Panc1 (cell line): Measurements from ENCODE around the gene QRFP. TPM values are rescaled to one million over a fixed set of nuclear protein-coding genes. Genes with fewer than 3 reads are reported as not detected.

Experiments
- ATAC-seq: fragments of 200-7000 bp; cut with Tn5 transposase; 2 replicates; pipeline ENCODE4 v1.9.1; 2020; ENCODE audit warnings: mild to moderate bottlenecking, moderate library complexity
- BruUV-seq: library from RNA; stranded (reverse); fragments of 400-500 nt; replicated peaks from 2 replicates; lab custom pipeline; 2021; lab: Mats Ljungman, UMichigan
- CTCF ChIA-PET: fragments of 300-600 bp; sonication (Branson Sonifier 250); formaldehyde crosslinking; loops from one replicate; lab custom pipeline; 2022; ENCODE audit warnings: antibody characterized with exemption; lab: Charles Lee
- POLR2A ChIA-PET: fragments of 300-600 bp; sonication (Branson Sonifier 250); formaldehyde crosslinking; loops from one replicate; lab custom pipeline; 2022; ENCODE audit warnings: antibody characterized with exemption; lab: Charles Lee
- DNase-seq: peaks from one replicate; pipeline ENCODE4 v3.0.0-alpha.2; 2010; ENCODE audit warnings: low read depth, low spot score
- H3K27ac ChIP-seq: 2 replicates; pipeline ENCODE4 v1.5.1; 2011; ENCODE audit warnings: mild to moderate bottlenecking, low read length, inconsistent platforms
- H3K27me3 ChIP-seq: fragments of 200-500 bp; sonication (Bioruptor generic); 2 replicates; pipeline ENCODE4 v1.6.0; 2014; ENCODE audit warnings: low read length, inconsistent platforms; ENCODE audit not compliant: control insufficient read depth, insufficient read depth
- H3K36me3 ChIP-seq: fragments of 200-500 bp; sonication (Bioruptor generic); 2 replicates; pipeline ENCODE4 v1.5.1; 2014; ENCODE audit warnings: inconsistent platforms, mild to moderate bottlenecking, low read length, moderate library complexity; ENCODE audit not compliant: control insufficient read depth, insufficient read depth
- H3K4me1 ChIP-seq: 2 replicates; pipeline ENCODE4 v1.5.1; 2011; ENCODE audit warnings: inconsistent platforms, mild to moderate bottlenecking, low read length, moderate library complexity; ENCODE audit not compliant: control insufficient read depth, insufficient read depth
- H3K4me3 ChIP-seq, 2 experiments: 2 replicates each; pipeline ENCODE4 v1.5.1; 2011 to 2012; ENCODE audit warnings: low read depth in 2 of 2, low read length in 2 of 2, mild to moderate bottlenecking in 2 of 2, inconsistent platforms in 1 of 2, moderate library complexity in 1 of 2
- H3K9me3 ChIP-seq: fragments of 200-500 bp; sonication (Bioruptor generic); 2 replicates; pipeline ENCODE4 v1.5.1; 2014; ENCODE audit warnings: low read depth, mild to moderate bottlenecking, inconsistent platforms, low read length, moderate library complexity; ENCODE audit not compliant: control insufficient read depth, insufficient read depth
- CTCF ChIP-seq: fragments of 450-650 bp; IDR thresholded peaks from 2 replicates; pipeline ENCODE4 v1.5.1; 2017; ENCODE audit warnings: mild to moderate bottlenecking
- POLR2AphosphoS5 ChIP-seq: IDR thresholded peaks from 2 replicates; pipeline ENCODE4 v1.6.1; 2012; ENCODE audit warnings: mild to moderate bottlenecking, low read depth, low read length, moderate library complexity
- REST ChIP-seq, 2 experiments: IDR thresholded peaks; 2 replicates each; pipeline ENCODE4 v1.6.1; 2011 to 2012; ENCODE audit warnings: low read depth in 2 of 2, control low read depth in 1 of 2, low read length in 1 of 2, mild to moderate bottlenecking in 1 of 2, moderate library complexity in 1 of 2; ENCODE audit not compliant: insufficient read depth in 1 of 2
- SIN3A ChIP-seq: IDR thresholded peaks from 2 replicates; pipeline ENCODE4 v1.6.1; 2012; ENCODE audit warnings: low read depth, mild to moderate bottlenecking, low read length, moderate library complexity, borderline replicate concordance; ENCODE audit not compliant: insufficient read depth
- TCF7L2 ChIP-seq: IDR thresholded peaks from 2 replicates; pipeline ENCODE4 v1.6.1; 2011; ENCODE audit warnings: mild to moderate bottlenecking, low read depth, low read length, inconsistent platforms
- in situ Hi-C: cut with HindIII; loops from 2 replicates; pipeline ENCODE4 v1.10.0; 2016; ENCODE audit warnings: low sequenced_read_pairs, low pct_unique_long_range_greater_than_20kb
- intact Hi-C: fragments of 100-400 bp; cut with micrococcal nuclease; formaldehyde crosslinking; loops from one replicate; pipeline ENCODE4 v1.10.0; 2022; ENCODE audit not compliant: unreplicated experiment
- total RNA-seq: library from RNA; stranded (reverse); gene quantifications from one replicate; pipeline ENCODE4 v1.2.1, GENCODE V29; 2021; ENCODE audit not compliant: unreplicated experiment

QRFP gene
- total RNA-seq, 1 experiment from 2014 or later = not detected

GRCh38 chr9:130844044-130844451, 52.6 kb downstream of the QRFP start:
- ChIA-PET POLR2A (interaction anchor here (0.6 kb wide), 1 partner anchor 9 kb away, joined by 3 read pairs; no protein-coding TSS in a partner anchor), CTCF (no interaction called here)
- TF ChIP-seq REST (IDR thresholded peaks at IDR 0.05; ENCODE audit: insufficient read depth in 1 of 2, low read depth in 2 of 2, low read length in 1 of 2) = no peak
- no peak for TF ChIP-seq CTCF
- no peak for TF ChIP-seq TCF7L2
- no peak for TF ChIP-seq POLR2AphosphoS5
- no peak for TF ChIP-seq SIN3A
- intact Hi-C loops (no loop called here), in situ Hi-C loops (no loop called here)
- BruUV-seq = no TSS peak
- Histone ChIP-seq H3K36me3 (no peaks in the 10 kb centered on the region), H3K27ac (peak overlapping the region; percentile 59; the same call in 1 of the 2 replicates), H3K27me3 (no peaks in the 10 kb centered on the region), H3K4me1 (peaks cover 73% of the 10 kb centered on the region), H3K9me3 (no peaks in the 10 kb centered on the region), H3K4me3 (no peak overlapping the region)
- no peak for DNase-seq
- no peak for ATAC-seq

DNA sequence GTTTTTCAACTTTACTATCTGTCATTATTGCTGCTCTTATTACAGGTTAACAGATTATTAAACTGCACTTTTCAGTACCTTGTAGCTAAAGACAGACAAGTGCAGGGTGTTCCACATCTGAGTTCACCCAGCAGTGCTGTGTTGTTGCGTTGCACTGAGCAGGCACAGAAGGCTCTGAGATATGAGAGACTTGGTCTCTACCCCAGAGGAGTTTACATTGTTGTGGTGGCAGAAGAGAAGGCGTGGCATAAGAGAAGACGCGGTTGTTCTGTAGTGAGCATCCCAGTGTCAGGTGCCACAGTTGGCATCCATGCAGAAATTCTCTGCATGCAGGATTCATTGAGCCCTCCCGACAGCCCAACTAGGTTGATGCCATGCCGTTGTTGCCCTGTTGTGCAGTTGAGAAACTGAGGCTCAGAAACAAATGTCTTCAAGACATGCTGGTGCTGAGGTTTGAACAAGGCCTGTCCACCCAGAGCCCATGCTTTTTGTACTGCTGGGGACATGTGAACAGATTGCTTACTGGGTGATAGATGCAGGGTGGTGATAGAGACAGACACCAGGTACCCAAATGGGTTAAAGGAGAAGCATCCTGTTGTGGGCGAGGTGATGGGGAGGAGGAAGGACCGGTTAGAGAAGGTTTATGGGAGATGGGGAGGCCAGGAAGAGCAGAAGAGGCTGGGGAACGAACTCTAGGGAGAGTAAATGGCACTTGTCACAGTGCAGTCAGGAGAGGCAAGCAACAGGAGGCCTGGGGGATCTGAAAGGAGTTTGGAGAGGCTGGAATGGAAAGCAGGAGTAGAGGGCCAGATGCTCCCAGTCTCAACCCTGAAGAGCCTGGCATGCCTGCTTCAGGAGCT, 53.3 kb downstream of the QRFP start:
- intact Hi-C loops = no loop called here
- BruUV-seq = no TSS peak
- CTCF ChIA-PET = no interaction called here

More for the DNA sequence above, 53.3 kb downstream of the QRFP start:
- no peaks in the 10 kb centered on the region for H3K36me3 ChIP-seq
- POLR2A ChIA-PET = interaction anchor here (0.6 kb wide), 1 partner anchor 10 kb away, joined by 3 read pairs; no protein-coding TSS in a partner anchor
- ATAC-seq = 0 out of 2 replicates have a peak, but pooled peaks have one; percentile 25
- H3K27ac ChIP-seq = no peak overlapping the region
- in situ Hi-C loops = no loop called here
- H3K27me3 ChIP-seq = no peaks in the 10 kb centered on the region
- TF ChIP-seq POLR2AphosphoS5 (no peak), TCF7L2 (no peak), REST (IDR thresholded peaks at IDR 0.05; ENCODE audit: insufficient read depth in 1 of 2, low read depth in 2 of 2, low read length in 1 of 2) (no peak), CTCF (no peak), SIN3A (no peak)
- H3K9me3 ChIP-seq = no peaks in the 10 kb centered on the region
- H3K4me1 ChIP-seq = peaks cover 80% of the 10 kb centered on the region
- H3K4me3 ChIP-seq = no peak overlapping the region
- no peak for DNase-seq
